VCaP (cell line): ENCODE results near the gene ZXDB.

Source experiments
- H3K27ac ChIP-seq: fragments of 450-650 bp; 2 replicates; pipeline ENCODE4 v1.5.1; 2017
- TF ChIP-seq, protein P1 (sequence below): fragments of 450-650 bp; conservative IDR thresholded peaks from 2 replicates; pipeline ENCODE4 v1.5.1; 2017; ENCODE audit warnings: mild to moderate bottlenecking, moderate library complexity

Gene ZXDB

DNA sequence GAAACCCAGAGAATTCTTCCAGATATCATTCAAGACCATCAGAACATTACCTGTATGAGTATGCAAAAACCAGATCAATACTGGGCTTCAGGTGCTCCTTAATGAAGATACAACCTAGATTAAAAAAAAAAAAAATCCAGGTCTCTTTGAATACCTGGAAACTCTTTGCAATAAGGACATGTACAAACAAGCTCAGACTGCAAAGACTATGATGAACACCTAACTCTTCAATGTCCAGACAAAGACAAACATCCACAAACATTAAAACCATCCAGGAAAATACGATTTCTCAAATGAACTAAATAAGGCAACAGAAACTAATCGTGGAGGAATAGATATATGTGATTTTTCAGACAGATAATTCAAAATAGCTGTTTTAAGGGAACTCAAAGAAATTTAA, 49.5 kb downstream of the ZXDB start:
- H3K27ac ChIP-seq, result no peak overlapping the region
- TF ChIP-seq, protein P1, sequence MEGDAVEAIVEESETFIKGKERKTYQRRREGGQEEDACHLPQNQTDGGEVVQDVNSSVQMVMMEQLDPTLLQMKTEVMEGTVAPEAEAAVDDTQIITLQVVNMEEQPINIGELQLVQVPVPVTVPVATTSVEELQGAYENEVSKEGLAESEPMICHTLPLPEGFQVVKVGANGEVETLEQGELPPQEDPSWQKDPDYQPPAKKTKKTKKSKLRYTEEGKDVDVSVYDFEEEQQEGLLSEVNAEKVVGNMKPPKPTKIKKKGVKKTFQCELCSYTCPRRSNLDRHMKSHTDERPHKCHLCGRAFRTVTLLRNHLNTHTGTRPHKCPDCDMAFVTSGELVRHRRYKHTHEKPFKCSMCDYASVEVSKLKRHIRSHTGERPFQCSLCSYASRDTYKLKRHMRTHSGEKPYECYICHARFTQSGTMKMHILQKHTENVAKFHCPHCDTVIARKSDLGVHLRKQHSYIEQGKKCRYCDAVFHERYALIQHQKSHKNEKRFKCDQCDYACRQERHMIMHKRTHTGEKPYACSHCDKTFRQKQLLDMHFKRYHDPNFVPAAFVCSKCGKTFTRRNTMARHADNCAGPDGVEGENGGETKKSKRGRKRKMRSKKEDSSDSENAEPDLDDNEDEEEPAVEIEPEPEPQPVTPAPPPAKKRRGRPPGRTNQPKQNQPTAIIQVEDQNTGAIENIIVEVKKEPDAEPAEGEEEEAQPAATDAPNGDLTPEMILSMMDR, result no peak

DNA sequence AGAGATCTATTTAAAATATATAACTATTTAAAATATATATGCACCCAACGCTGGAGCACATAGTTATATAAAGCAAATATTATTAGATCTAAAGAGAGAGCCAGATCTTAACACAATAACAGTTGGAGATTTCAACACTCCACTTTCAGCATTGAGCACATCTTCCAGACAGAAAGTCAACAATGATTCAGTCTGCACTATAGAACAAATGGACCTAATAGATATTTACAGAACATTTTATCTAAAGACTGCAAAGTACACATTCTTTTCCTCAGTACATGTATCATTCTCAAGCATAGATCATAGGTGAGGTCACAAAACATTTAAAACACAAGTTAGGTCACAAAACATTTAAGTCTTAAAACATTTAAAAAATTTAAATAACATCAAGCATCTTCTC, 51.9 kb downstream of the ZXDB start:
- TF ChIP-seq, protein P1, result no peak
- H3K27ac ChIP-seq, result no peak overlapping the region

DNA sequence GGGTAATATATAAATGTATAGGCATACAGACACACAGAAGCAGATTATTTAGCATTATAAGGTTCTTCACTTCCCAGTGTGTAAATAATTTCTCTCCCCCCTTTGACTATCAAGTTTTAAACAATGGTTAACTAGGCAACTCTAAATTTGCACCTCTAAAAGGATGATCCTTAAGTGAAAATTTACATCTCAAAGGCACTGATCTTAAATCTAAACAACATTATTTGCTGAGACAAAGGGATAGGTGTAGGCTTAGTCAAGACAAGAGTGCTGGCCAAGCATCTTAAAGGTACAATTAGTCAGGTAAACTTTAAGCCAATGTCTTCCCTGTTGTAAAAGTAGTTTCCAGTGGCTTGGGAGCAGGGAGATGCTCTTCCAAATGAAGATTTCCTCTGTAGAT, 55.2 kb downstream of the ZXDB start:
- H3K27ac ChIP-seq, result no peak overlapping the region
- TF ChIP-seq, protein P1, result no peak
